Lower leg skin (tissue), 3 donors: ENCODE results near the gene ELK4.

Source experiments
- CTCF ChIP-seq, 3 donors: fragments of 450-650 bp; IDR thresholded peaks; one replicate each; pipeline ENCODE4 v1.5.1; 2016; ENCODE audit warnings: antibody characterized with exemption in 3 of 3, mild to moderate bottlenecking in 3 of 3, moderate library complexity in 2 of 3
- POLR2A ChIP-seq, 2 donors: fragments of 450-650 bp; IDR thresholded peaks; one replicate each; pipeline ENCODE4 v1.6.1; 2016 to 2017; ENCODE audit warnings: antibody characterized with exemption in 2 of 2, mild to moderate bottlenecking in 1 of 2, moderate library complexity in 1 of 2

- TF ChIP-seq CTCF (IDR thresholded peaks at IDR 0.05) (no peak), POLR2A (IDR thresholded peaks at IDR 0.05) (no peak)
Observed at GRCh38 chr1:205680073-205680851, 48.5 kb upstream of the ELK4 start, which contains the start of gene SLC45A3.
